ENCODE results near the gene MOV10. TPM values are rescaled to one million over a fixed set of nuclear protein-coding genes. Genes with fewer than 3 reads are reported as not detected.
A peak's percentile ranks its signal among the peaks of the same experiment; 100 is the strongest.

Gene MOV10
- total and polyA plus RNA-seq, 9 of the 15 experiments (the other 6 are each of a cell fraction or from before 2014, with no cell fraction given): 16.7 to 105 (median 49.5) TPM

- TF ChIP-seq PRDM10 (IDR thresholded peaks at IDR 0.05; ENCODE audit: partially characterized antibody): peak; percentile 48
- peak; percentile 59; the same call in 1 of the 2 replicates for TF ChIP-seq KLF6 (CRISPR knock-in tag; IDR thresholded peaks at IDR 0.05; ENCODE audit: borderline replicate concordance)
- no peak for TF ChIP-seq ZNF217 (CRISPR knock-in tag; IDR thresholded peaks at IDR 0.05)
- TF ChIP-seq ZHX1 (conservative IDR thresholded peaks at IDR 0.05; ENCODE audit: low read length): 0 out of 2 replicates have a peak, but pooled peaks have one; percentile 21
- peak; percentile 49; the same call in 1 of the 2 replicates for TF ChIP-seq MTA3 (IDR thresholded peaks at IDR 0.05; ENCODE audit: borderline replicate concordance)
- peak in 1 of 2 experiments; percentile 17; a peak in 1 of 4 replicates for TF ChIP-seq HDAC1 (IDR thresholded peaks at IDR 0.05)
- peak; percentile 67; the same call in 1 of the 2 replicates for TF ChIP-seq ZC3H11A (IDR thresholded peaks at IDR 0.05; ENCODE audit: low read depth, low read length)
- peak; percentile 88; the same call in 1 of the 2 replicates for TF ChIP-seq ARID4B (CRISPR knock-in tag; IDR thresholded peaks at IDR 0.05)
- no peak for TF ChIP-seq NFE2 (IDR thresholded peaks at IDR 0.05; ENCODE audit: low read depth)
- TF ChIP-seq ATF7 (IDR thresholded peaks at IDR 0.05): peak; percentile 52
- TF ChIP-seq NRF1 (conservative IDR thresholded peaks at IDR 0.05 in 1 of 2, IDR thresholded peaks at IDR 0.05 in 1 of 2): peak; percentile 48 to 52; a peak in 2 of 4 replicates
- peak in 1 of 2 experiments; percentile 92; a peak in 2 of 4 replicates for TF ChIP-seq NONO (IDR thresholded peaks at IDR 0.05; ENCODE audit: low read depth in 2 of 2, low read length in 1 of 2)
- peak; percentile 84; the same call in 1 of the 2 replicates for TF ChIP-seq STAG1 (CRISPR knock-in tag; IDR thresholded peaks at IDR 0.05; ENCODE audit: borderline replicate concordance)
- no peak for TF ChIP-seq FOXJ3 (CRISPR knock-in tag; IDR thresholded peaks at IDR 0.05)
- 0 out of 2 replicates have a peak, but pooled peaks have one; percentile 5 for TF ChIP-seq MECOM (CRISPR knock-in tag; IDR thresholded peaks at IDR 0.05)
- no peak for TF ChIP-seq TARDBP (IDR thresholded peaks at IDR 0.05)
Observed at GRCh38 chr1:112707221-112708001, 33.0 kb downstream of the MOV10 start (continued).
